ENCODE measurements around the gene THRSP.
A peak's percentile ranks its signal among the peaks of the same experiment; 100 is the strongest.
"Not testable (repeated sequence)": the region's sequence is repeated elsewhere in the genome, so short reads cannot be mapped to it uniquely, and the experiment has no call there.

THRSP gene

DNA sequence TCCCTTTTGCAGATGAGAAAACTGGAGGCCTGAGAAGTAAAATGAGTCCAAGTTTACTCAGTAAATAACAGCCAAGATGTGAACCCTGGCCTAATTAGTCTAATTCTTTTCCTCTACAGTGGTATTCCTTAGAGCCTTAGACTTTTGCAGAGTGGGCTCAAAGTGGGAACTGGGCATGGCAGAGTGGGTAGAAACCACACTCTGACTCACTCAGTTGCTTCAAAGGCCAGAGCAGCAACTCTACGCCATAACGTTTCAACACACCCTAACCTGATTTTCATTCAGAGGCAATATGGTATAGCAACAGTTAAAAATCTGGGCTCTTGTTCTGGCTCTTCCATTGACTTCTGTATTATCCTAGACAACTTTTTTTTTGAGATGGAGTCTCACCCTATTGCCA is 2.8 kb downstream of the THRSP start:
- DNase-seq (ENCODE audit: low read depth), result peak; percentile 35

- DNase-seq (ENCODE audit: low read depth), result no peak
Observed at GRCh38 chr11:78067704-78068103, 4.0 kb downstream of the THRSP start.

DNA sequence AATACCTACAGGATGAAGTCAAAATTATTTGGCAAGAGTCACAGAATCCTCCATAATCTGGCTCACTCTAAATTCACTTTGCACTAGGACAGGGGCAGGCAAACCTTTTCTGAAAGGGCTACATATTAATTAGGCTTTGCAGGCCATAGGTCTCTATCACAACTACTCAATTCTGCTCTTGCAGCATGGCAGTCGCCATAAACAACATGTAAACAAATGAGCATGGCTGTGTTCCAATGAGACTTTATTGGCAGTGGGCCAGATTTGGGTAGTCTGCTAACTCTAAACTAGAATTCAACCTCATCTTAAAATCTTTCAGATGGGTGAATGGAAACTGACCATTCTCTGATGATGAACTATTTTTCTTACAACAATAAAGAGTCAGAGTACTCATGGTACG is 5.8 kb downstream of the THRSP start:
- DNase-seq (ENCODE audit: low read depth), result no peak

GRCh38 chr11:78070621-78071020 is 7.0 kb downstream of the THRSP start:
- DNase-seq (ENCODE audit: low read depth), result no peak

DNA sequence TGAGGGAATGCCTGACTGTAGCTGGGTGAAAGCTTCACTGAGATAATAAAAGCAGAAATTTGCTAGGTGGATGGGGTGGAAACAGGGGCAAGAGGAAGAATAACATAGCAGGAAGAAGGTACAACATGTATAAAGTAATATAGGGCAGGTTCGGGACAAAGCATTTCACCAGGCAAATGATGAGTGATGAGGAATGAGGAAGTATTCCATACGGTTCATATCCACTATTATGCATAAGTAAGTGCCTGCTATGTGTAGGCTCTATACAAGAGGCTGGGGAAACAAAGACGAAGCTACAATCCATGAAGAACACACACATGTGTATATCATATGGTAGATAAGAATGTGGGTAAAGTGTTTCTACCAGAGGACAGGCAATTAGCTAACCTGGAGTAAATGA is 8.1 kb downstream of the THRSP start:
- no peak for DNase-seq (ENCODE audit: low read depth)

- DNase-seq (ENCODE audit: low read depth), result peak; percentile 30
Observed at GRCh38 chr11:78072455-78072854, 8.8 kb downstream of the THRSP start.

DNA sequence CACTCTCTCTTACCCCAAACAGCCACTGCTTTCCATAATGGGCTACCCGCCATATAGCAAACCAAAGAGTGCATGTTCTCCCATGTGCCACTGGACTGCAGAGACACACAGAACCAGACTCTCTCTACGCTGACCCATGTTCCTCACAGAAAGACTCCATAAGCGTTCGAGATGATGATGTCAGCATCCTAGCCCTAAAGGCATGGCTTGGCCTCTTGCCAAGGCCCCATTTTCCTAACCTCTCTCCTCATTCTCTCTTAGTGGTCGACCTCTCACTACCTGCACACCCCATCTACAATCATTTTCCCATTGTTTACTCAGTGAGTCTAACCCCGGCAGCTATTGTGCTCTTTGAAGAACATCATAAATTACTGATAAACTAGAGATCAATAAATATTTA is 11.1 kb downstream of the THRSP start:
- no peak for DNase-seq (ENCODE audit: low read depth)

DNA sequence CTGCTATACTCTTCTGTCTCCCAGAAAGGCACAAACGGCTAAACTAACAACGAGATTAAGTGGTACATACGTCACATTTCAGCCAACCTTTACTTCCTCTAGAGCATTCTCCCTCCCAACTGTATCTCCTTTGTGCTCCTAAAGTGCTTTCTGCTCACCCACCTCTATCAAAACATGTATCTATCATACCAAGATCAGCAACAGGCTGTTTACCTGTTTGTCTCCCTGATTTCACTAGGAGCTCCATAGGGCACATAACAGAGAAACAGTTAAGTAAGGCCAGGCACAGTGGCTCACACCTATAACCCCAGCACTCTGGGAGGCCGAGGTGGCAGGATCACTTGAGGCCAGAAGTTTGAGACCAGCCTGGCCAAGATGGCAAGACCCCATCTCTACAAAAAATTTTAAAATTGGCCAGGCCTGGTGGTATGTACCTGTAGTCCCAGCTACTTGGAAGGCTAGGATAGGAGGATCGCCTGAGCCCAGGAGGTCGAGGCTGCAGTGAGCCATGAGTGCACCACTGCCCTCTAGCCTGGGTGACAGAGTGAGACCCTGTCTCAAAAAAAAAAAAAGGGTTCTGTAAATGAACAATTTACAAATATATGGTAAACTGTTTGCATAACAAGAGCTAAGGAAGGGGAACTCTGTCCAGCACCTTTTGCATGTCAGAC is 13.2 kb downstream of the THRSP start:
- no peak for DNase-seq (ENCODE audit: low read depth)

DNA sequence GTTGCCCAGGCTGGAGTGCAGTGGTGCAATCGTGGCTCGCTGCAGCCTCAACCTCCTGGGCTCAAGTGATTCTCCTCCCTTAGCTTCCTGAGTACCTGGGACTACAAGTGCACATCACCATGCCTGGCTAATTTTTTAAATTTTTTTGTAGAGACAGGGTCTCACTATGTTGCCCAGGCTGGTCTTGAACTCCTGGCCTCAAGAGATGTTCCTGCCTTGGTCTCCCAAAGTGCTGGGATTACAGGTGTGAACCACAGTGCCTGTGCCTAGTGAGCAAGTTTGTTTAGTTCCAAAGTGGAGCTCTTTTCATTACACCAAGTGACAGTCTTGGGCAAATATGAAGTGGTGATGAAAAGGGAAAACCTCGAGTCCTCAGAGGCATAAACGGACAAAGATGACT is 13.9 kb downstream of the THRSP start:
- not testable (repeated sequence) for DNase-seq (ENCODE audit: low read depth)

DNA sequence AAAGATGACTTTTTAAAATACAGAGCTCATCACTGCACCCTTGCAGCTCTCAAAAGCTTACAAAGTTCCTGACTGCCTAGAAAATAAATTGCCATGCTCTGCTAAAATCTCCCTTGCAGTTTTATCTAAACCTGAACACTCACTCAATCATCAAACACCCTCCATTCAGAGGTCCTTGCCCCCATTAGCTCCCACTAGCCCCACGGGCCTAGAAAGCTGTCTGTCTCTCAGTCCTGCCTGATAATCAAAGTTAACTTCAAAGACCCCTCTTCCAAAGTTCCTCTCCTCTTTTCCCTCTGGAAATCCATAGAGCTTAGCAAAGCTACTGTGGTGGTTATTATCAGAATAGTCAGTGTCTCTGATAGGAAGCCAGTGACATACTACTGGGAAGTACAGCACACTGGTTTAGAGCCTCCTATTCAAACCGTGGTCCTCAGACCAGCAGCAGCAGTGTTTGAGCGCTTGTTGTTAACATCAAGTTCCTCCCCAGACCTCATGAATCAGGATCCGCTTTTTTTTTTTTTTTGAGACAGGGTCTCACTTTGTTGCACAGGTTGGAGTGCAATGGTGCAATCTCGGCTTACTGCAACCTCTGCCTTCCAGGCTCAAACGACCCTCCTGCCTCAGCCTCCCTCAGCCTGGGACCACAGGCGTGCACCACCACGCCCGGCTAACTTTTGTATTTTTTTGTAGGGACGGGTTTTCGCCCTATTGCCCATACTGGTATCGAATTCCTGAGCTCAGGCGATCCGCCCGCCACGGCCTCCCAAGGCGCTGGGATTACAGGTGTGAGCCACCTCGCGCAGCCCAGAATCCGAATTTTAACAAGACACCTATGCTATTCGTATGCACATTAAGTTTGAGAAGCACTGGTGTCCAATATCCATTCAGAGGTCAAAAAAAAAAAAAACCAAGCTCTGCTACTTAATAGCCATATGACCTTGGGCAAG is 14.8 kb downstream of the THRSP start:
- no peak for DNase-seq (ENCODE audit: low read depth)

DNA sequence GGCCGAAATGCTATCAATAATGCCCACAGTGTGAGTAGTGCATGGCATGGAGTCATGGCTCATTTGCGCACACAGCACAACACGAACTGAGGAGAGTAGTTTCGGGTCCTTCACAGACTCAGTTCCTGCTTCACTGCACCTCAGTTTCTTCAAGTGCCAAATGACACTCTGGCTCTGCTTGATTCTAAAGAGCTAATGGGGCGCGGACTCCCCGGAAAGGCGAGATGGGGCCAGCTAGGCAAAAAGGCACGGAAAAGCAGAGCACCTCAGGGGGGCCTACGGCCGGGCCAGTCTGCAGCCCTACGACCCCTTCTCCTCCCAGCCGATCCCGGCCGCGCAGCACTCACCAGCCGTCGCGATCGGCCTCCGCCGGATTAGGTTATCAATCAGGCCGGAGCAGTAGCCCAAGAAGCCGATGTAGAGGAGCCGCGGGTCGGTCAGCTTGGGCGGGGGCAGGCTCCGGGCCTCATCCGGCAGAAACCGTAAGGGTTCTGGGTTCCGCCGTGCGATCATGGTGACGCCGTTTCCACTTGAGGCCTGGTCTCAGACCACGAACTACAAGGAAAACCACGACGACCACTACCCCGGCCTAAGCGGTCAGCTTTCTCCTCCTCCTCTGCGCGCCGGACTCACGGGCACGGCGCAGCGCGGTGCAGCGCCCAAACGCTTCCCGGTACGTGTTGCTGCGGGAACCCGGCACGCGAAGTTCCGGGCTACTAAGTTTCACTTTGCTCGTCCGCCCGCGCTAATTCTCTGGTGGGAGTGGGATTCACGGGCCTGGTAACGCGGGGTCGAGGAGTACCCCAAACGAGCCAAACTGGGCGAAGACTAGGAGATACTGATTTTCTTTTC is 15.8 kb downstream of the THRSP start, which contains the start of gene NDUFC2:
Gene NDUFC2, minus strand, starts transcription at position 631 of the 852 bp plus-strand sequence. Its CDS starts 118 bp downstream, at position 513.
- DNase-seq (ENCODE audit: low read depth), result peak; percentile 81

DNA sequence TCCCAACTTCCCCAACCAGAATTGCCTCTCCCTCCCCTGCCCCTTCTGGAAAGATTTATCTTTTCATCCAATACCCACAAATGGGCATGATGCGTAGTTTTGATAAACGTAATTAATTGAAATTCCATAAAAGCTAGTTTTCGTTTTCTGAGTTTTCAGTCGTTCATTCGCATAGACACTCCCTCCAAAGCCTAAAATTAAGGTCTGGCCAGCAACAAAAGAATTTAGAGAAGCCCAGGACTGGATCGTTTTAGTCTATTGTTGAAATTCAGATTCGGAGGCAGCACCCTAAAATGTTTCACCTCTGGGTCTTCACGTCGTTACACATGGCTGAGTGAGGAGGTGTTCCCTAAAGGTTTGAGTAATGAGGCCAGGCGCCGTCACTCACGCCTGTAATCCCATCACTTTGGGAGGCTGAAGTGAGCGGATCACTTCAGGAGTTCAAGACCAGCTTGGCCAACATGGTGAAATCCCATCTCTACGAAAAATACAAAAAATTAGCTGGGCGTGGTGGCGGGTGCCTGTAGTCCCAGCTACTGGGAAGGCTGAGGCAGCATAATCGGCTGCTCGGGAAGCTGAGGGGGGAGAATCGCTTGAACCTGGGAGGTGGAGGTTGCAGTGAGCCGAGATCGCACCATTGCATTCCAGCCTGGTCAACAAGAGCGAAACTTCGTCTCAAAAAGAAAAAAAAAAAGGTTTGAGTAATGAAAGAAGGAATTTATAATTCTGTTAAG is 16.6 kb downstream of the THRSP start:
- DNase-seq (ENCODE audit: low read depth), result no peak

DNA sequence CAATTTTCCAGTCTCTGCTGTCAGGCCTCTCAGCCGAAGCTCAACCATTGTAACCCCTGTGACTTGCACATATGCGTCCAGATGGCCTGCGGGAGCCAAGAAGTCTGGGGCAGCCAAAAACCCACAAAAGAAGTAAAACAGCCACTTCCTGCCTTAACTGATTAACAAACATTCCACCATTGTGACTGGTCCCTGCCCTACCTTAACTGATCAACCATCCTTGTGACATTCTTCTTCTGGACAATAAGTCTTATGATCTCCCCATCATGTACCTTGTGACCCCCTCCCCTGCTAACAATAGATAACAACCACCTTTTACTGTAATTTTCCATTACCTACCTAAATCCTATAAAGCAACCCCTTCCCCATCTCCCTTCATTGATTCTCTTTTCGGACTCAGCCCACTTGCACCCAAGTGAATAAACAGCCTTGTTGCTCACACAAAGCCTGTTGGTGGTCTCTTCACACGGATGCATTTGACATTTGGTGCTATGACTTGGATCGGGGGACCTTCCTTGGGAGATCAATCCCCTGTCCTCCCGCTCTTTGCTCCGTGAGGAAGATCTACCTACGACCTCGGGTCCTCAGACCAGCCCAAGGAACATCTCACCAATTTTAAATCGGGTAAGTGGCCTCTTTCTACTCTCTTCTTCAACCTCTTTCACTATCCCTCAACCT is 17.3 kb downstream of the THRSP start:
- DNase-seq (ENCODE audit: low read depth), result peak; percentile 62

GRCh38 chr11:78081583-78081982 is 17.9 kb downstream of the THRSP start:
- no peak for DNase-seq (ENCODE audit: low read depth)

GRCh38 chr11:78082146-78082545 is 18.5 kb downstream of the THRSP start:
- no peak for DNase-seq (ENCODE audit: low read depth)

GRCh38 chr11:78083021-78083420 is 19.4 kb downstream of the THRSP start:
- no peak for DNase-seq (ENCODE audit: low read depth)

GRCh38 chr11:78084506-78084905 is 20.8 kb downstream of the THRSP start:
- DNase-seq (ENCODE audit: low read depth), result peak; percentile 23

DNA sequence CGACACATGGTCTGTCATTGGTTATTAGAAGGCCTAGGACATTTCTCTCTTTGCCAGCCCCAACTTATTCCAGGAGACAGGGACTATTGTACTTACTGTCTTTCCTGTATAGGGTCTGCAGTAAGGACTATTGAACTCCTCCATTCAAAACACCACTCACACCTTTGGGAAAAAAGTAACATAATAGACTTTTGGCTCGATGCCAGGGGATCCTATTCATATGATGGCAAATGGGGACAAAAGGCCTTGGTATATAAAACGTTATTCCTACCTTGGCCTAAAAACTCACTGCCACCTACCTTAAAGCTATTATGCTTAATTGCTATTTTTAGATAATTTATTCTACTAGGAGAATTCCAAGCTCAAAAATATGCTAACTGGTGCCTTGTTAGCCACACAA is 22.3 kb downstream of the THRSP start:
- no peak for DNase-seq (ENCODE audit: low read depth)

DNA sequence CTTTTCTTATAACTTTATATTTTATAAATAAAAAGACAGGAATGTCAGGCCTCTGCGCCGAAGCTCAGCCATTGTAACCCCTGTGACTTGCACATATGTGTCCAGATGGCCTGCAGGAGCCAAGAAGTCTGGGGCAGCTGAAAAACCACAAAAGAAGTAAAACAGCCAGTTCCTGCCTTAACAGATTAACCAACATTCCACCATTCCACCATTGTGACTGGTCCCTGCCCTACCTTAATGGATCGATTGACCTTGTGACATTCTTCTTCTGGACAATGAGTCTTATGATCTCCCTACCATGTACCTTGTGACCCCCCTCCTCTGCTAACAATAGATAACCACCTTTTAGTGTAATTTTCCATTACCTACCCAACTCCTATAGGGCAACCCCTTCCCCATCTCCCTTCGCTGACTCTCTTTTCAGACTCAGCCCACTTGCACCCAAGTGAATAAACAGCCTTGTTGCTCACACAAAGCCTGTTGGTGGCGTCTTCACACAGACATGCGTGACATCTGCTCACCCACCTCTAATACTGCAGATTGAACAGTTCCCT is 22.9 kb downstream of the THRSP start:
- not testable (repeated sequence) for DNase-seq (ENCODE audit: low read depth)

GRCh38 chr11:78094250-78094649 is 30.6 kb downstream of the THRSP start:
- DNase-seq (ENCODE audit: low read depth), result no peak
